A549 (cell line): ENCODE data around the gene TIMP3. TPM values are rescaled to one million over a fixed set of nuclear protein-coding genes. Genes with fewer than 3 reads are reported as not detected.

Experiments used
- ATAC-seq, 2 experiments: fragments of 200-7000 bp in 1 of 2; fragments of >200 bp in 1 of 2; cut with Nextera tagmentation in 1 of 2; cut with Tn5 transposase in 1 of 2; 3 replicates each; pipeline versions ENCODE4 v1.8.0 to v1.9.1; 2018 to 2020; ENCODE audit warnings: mild to moderate bottlenecking in 1 of 2, moderate library complexity in 1 of 2
- CTCF ChIA-PET: fragments of 300-600 bp; sonication (Branson Sonifier 250); formaldehyde crosslinking; extraction: SDS; loops from one replicate; lab custom pipeline; 2021; ENCODE audit warnings: antibody characterized with exemption, inconsistent platforms; lab: Yijun Ruan, JAX
- POLR2A ChIA-PET: fragments of 350-600 bp; formaldehyde crosslinking; extraction: SDS; loops from one replicate; lab custom pipeline; 2021; ENCODE audit warnings: antibody characterized with exemption, inconsistent platforms; lab: Yijun Ruan, JAX
- DNase-seq, 2 experiments: peaks; one replicate each; pipeline versions ENCODE4 v3.0.0 to v3.0.0-alpha.2; 2011 to 2016; ENCODE audit warnings: low read depth in 1 of 2, low spot score in 1 of 2
- FAIRE-seq: peaks from 2 replicates; lab custom pipeline; 2011; peaks lifted over from hg19 to GRCh38; lab: Jason Lieb, UNC
- H3K27ac ChIP-seq, 2 experiments: fragments of >200 bp; sonication (Bioruptor Twin); formaldehyde crosslinking; 3 replicates each; pipeline ENCODE4 v1.5.1; 2016 to 2017
- H3K4me1 ChIP-seq: fragments of >200 bp; sonication (Bioruptor Twin); formaldehyde crosslinking; 3 replicates; pipeline ENCODE4 v1.6.1; 2016
- H3K4me2 ChIP-seq: fragments of >200 bp; sonication (Bioruptor Twin); formaldehyde crosslinking; 3 replicates; pipeline ENCODE4 v1.6.1; 2016
- H3K4me3 ChIP-seq: fragments of >200 bp; sonication (Bioruptor Twin); formaldehyde crosslinking; 3 replicates; pipeline ENCODE4 v1.5.1; 2016
- H3K9me3 ChIP-seq: fragments of >200 bp; sonication (Bioruptor Twin); formaldehyde crosslinking; 3 replicates; pipeline ENCODE4 v1.6.1; 2016
- BHLHE40 ChIP-seq: IDR thresholded peaks from 2 replicates; pipeline ENCODE4 v1.6.1; 2012; ENCODE audit warnings: low read depth, low read length, inconsistent platforms
- CBX8 ChIP-seq: fragments of 200-600 bp; sonication (generic); IDR thresholded peaks from 2 replicates; pipeline ENCODE4 v1.6.1; 2016
- CEBPB ChIP-seq, 2 experiments: fragments of >200 bp in 1 of 2; sonication (Bioruptor Twin) in 1 of 2; formaldehyde crosslinking in 1 of 2; IDR thresholded peaks; 2 replicates each; pipeline ENCODE4 v1.6.1; 2012 to 2016
- ESRRA ChIP-seq: fragments of 150-350 bp; IDR thresholded peaks from 2 replicates; pipeline ENCODE4 v1.6.1; 2014; ENCODE audit warnings: mild to moderate bottlenecking, low read length, borderline replicate concordance
- FOSL2 ChIP-seq, 2 experiments: fragments of 450-650 bp in 1 of 2; fragments of >200 bp in 1 of 2; sonication (Bioruptor Twin) in 1 of 2; formaldehyde crosslinking; IDR thresholded peaks; 2 replicates each; pipeline versions ENCODE4 v1.5.0 to v1.6.1; 2016 to 2020; ENCODE audit warnings: mild to moderate bottlenecking in 1 of 2, moderate library complexity in 1 of 2
- HDAC2 ChIP-seq: fragments of 200-600 bp; sonication (generic); IDR thresholded peaks from 2 replicates; pipeline ENCODE4 v1.6.1; 2016
- HMGXB4 ChIP-seq: fragments of 250-450 bp; sonication (Bioruptor Pico); IDR thresholded peaks from 2 replicates; pipeline ENCODE4 v1.5.0; 2021; ENCODE audit warnings: mild to moderate bottlenecking, moderate library complexity, borderline replicate concordance
- HOXB13 ChIP-seq: fragments of 250-450 bp; sonication (Bioruptor Pico); IDR thresholded peaks from 2 replicates; pipeline ENCODE4 v1.5.0; 2020; ENCODE audit warnings: low read depth, mild to moderate bottlenecking, moderate library complexity
- JUN ChIP-seq, 2 experiments: fragments of >200 bp; sonication (Bioruptor Twin); formaldehyde crosslinking; IDR thresholded peaks; 2 replicates in 1 of 2; 3 replicates in 1 of 2; pipeline ENCODE4 v1.6.1; 2016 to 2017
- JUNB ChIP-seq: fragments of >200 bp; sonication (Bioruptor Twin); formaldehyde crosslinking; IDR thresholded peaks from 2 replicates; pipeline ENCODE4 v1.6.1; 2016
- KDM5A ChIP-seq: fragments of 200-600 bp; sonication (generic); IDR thresholded peaks from 2 replicates; pipeline ENCODE4 v1.6.1; 2016; ENCODE audit warnings: antibody characterized with exemption, mild to moderate bottlenecking
- MAFK ChIP-seq: fragments of 450-650 bp; IDR thresholded peaks from 2 replicates; pipeline ENCODE4 v1.6.1; 2014; ENCODE audit not compliant: partially characterized antibody
- MAZ ChIP-seq: fragments of 150-350 bp; IDR thresholded peaks from 2 replicates; pipeline ENCODE4 v1.6.1; 2014; ENCODE audit warnings: antibody characterized with exemption, low read depth, low read length, borderline replicate concordance
- PBX3 ChIP-seq: IDR thresholded peaks from 2 replicates; pipeline ENCODE4 v1.6.1; 2012
- POLR2AphosphoS2 ChIP-seq: conservative IDR thresholded peaks from 2 replicates; pipeline ENCODE4 v1.6.1; 2012; ENCODE audit warnings: low read length, improper control_type of control experiment, inconsistent platforms
- RARB ChIP-seq: fragments of 250-450 bp; sonication (Bioruptor Pico); IDR thresholded peaks from 2 replicates; pipeline ENCODE4 v1.8.0; 2021; ENCODE audit warnings: mild to moderate bottlenecking, moderate library complexity
- REST ChIP-seq: fragments of 200-600 bp; sonication (generic); IDR thresholded peaks from 2 replicates; pipeline ENCODE4 v1.6.1; 2016; ENCODE audit warnings: antibody characterized with exemption, mild to moderate bottlenecking, moderate library complexity
- RNF2 ChIP-seq: fragments of 200-600 bp; sonication (generic); IDR thresholded peaks from 2 replicates; pipeline ENCODE4 v1.6.1; 2016; ENCODE audit warnings: low read depth, mild to moderate bottlenecking, antibody characterized with exemption, moderate library complexity, borderline replicate concordance
- TP53 ChIP-seq: fragments of 250-450 bp; sonication (Bioruptor Pico); IDR thresholded peaks from 2 replicates; pipeline ENCODE4 v1.5.0; 2021; ENCODE audit warnings: mild to moderate bottlenecking, moderate library complexity
- USF2 ChIP-seq: fragments of 450-650 bp; IDR thresholded peaks from 2 replicates; pipeline ENCODE4 v1.6.1; 2014; ENCODE audit warnings: antibody characterized with exemption
- ZFP36 ChIP-seq: fragments of 450-650 bp; IDR thresholded peaks from 2 replicates; pipeline ENCODE4 v1.6.1; 2014; ENCODE audit warnings: borderline replicate concordance; ENCODE audit not compliant: partially characterized antibody
- ZNF302 ChIP-seq: fragments of 250-450 bp; sonication (Bioruptor Pico); IDR thresholded peaks from 2 replicates; pipeline ENCODE4 v1.9.0; 2021; ENCODE audit warnings: inconsistent platforms, mild to moderate bottlenecking, moderate library complexity
- ZSCAN20 ChIP-seq: fragments of 250-450 bp; sonication (Bioruptor Pico); IDR thresholded peaks from 2 replicates; pipeline ENCODE4 v1.8.0; 2022; ENCODE audit warnings: mild to moderate bottlenecking, moderate library complexity
- WGBS: methylation state at CpG from one replicate; pipeline ENCODE4 v1.1.6; 2017; ENCODE audit errors: missing lambda C conversion rate; 5-methylcytosine and 5-hydroxymethylcytosine counted together
- polyA plus RNA-seq, 4 experiments: library from polyadenylated mRNA; depleted of rRNA in 3 of 4; stranded (reverse); fragments of >200 nt; fragmentation: RNase III in 1 of 4; extraction: RNeasy Plus Mini Kit Qiagen cat#74134 plus additional on column Dnase treatment in 1 of 4; gene quantifications; 2 replicates in 3 of 4; 3 replicates in 1 of 4; pipeline ENCODE4 v1.2.3, GENCODE V29; 2011 to 2017
- TF ChIP-seq, protein P1 (sequence below): fragments of 250-450 bp; sonication (Bioruptor Pico); IDR thresholded peaks from 2 replicates; pipeline ENCODE4 v1.5.0; 2020; ENCODE audit warnings: low read depth, mild to moderate bottlenecking, moderate library complexity
- TF ChIP-seq, protein P2 (sequence below): fragments of 150-350 bp; IDR thresholded peaks from 2 replicates; pipeline ENCODE4 v1.6.1; 2014; ENCODE audit warnings: low read depth, mild to moderate bottlenecking, low read length

Gene TIMP3
- polyA plus RNA-seq, 2 of the 4 experiments (the other 2 are of a cell fraction), result 1.4 to 1.7 TPM

- Histone ChIP-seq H3K9me3 (no peaks in the 10 kb centered on the region), H3K27ac (no peak overlapping the region), H3K4me1 (no peaks in the 10 kb centered on the region), H3K4me2 (no peak overlapping the region), H3K4me3 (no peak overlapping the region)
- ChIA-PET POLR2A (no interaction called here), CTCF (interaction anchor here (0.8 kb wide), 1 partner anchor 55 kb away, joined by 3 read pairs; no protein-coding TSS in a partner anchor)
- TF ChIP-seq BHLHE40 (no peak), POLR2AphosphoS2 (no peak), CEBPB (IDR thresholded peaks at IDR 0.05) (no peak), HOXB13 (no peak), ESRRA (no peak), MAFK (no peak), KDM5A (no peak), ZSCAN20 (CRISPR knock-in tag) (no peak), ZFP36 (no peak), USF2 (no peak), HMGXB4 (no peak), TP53 (CRISPR knock-in tag) (no peak), REST (no peak)
- TF ChIP-seq, protein P1, sequence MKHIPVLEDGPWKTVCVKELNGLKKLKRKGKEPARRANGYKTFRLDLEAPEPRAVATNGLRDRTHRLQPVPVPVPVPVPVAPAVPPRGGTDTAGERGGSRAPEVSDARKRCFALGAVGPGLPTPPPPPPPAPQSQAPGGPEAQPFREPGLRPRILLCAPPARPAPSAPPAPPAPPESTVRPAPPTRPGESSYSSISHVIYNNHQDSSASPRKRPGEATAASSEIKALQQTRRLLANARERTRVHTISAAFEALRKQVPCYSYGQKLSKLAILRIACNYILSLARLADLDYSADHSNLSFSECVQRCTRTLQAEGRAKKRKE, result no peak
- no peak for DNase-seq
- 13% methylated on average over 1 of the region's 2 CpGs for WGBS
- no peak for ATAC-seq
- FAIRE-seq, result no peak
Observed at GRCh38 chr22:32880061-32880460, 78.6 kb downstream of the TIMP3 start.

DNA sequence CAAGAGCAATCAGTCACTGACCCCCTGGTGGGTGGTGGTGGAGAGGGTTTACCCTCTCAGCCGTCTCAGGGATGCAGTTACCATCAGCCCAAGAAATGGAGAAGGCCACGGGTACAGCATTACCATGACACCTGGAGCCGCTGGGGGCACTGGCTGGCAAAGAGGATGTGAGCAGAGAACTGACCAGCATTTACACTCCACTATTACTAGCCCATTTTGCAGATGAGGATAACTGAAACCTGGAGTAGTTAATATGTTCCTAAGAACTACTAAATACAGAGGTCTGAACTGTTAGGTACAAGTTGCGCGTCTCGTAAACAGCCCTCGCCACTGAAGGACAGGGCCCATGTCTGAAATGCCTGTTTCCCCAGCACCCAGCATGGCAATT lies 79.0 kb downstream of the TIMP3 start:
- no peak overlapping the region for H3K27ac ChIP-seq
- CTCF ChIA-PET, result interaction anchor here (0.8 kb wide), 1 partner anchor 54 kb away, joined by 3 read pairs; no protein-coding TSS in a partner anchor
- DNase-seq, result no peak
- POLR2A ChIA-PET, result no interaction called here
- no peaks in the 10 kb centered on the region for H3K9me3 ChIP-seq
- TF ChIP-seq RARB (CRISPR knock-in tag) (no peak), ZNF302 (no peak), PBX3 (no peak), POLR2AphosphoS2 (no peak), USF2 (no peak), CBX8 (no peak), FOSL2 (IDR thresholded peaks at IDR 0.05) (no peak), FOSL2 (CRISPR knock-in tag; IDR thresholded peaks at IDR 0.05) (no peak), HDAC2 (no peak), JUN (IDR thresholded peaks at IDR 0.05) (no peak), MAFK (no peak), TP53 (CRISPR knock-in tag) (no peak), RNF2 (no peak), MAZ (no peak), JUNB (no peak)
- TF ChIP-seq, protein P2, sequence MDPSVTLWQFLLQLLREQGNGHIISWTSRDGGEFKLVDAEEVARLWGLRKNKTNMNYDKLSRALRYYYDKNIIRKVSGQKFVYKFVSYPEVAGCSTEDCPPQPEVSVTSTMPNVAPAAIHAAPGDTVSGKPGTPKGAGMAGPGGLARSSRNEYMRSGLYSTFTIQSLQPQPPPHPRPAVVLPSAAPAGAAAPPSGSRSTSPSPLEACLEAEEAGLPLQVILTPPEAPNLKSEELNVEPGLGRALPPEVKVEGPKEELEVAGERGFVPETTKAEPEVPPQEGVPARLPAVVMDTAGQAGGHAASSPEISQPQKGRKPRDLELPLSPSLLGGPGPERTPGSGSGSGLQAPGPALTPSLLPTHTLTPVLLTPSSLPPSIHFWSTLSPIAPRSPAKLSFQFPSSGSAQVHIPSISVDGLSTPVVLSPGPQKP, result no peak
- TF ChIP-seq, all 56 proteins: peak for 0
- ATAC-seq (no peak), FAIRE-seq (no peak)
- Histone ChIP-seq H3K4me3 (no peak overlapping the region), H3K4me1 (no peaks in the 10 kb centered on the region), H3K4me2 (no peak overlapping the region)
- 50% methylated on average over 7 of the region's 7 CpGs for WGBS
